COLO668 (cell line): Measurements from ENCODE around the gene PCNX4.
A peak's percentile ranks its signal among the peaks of the same experiment; 100 is the strongest.

Experiments
- DNase-seq: peaks from one replicate; lab custom pipeline; 2025; ENCODE audit not compliant: unreplicated experiment; lab: John Stamatoyannopoulos, UW

PCNX4 gene

GRCh38 chr14:60171690-60172089, 80.0 kb downstream of the PCNX4 start:
- no peak for DNase-seq

GRCh38 chr14:60174352-60175254, 82.9 kb downstream of the PCNX4 start:
- DNase-seq = no peak

- DNase-seq = no peak
Measured at GRCh38 chr14:60175255-60175902, 83.7 kb downstream of the PCNX4 start.

GRCh38 chr14:60178164-60178563, 86.4 kb downstream of the PCNX4 start:
- no peak for DNase-seq

- no peak for DNase-seq
Measured at GRCh38 chr14:60178820-60179219, 87.1 kb downstream of the PCNX4 start.

- DNase-seq = no peak
Measured at GRCh38 chr14:60179431-60179869, 87.7 kb downstream of the PCNX4 start.

GRCh38 chr14:60183138-60183537, 91.4 kb downstream of the PCNX4 start:
- DNase-seq = no peak

GRCh38 chr14:60183741-60184140, 92.0 kb downstream of the PCNX4 start:
- DNase-seq = no peak

- no peak for DNase-seq
Measured at GRCh38 chr14:60184146-60184904, 92.6 kb downstream of the PCNX4 start.

- DNase-seq = no peak
Measured at GRCh38 chr14:60184905-60185555, 93.3 kb downstream of the PCNX4 start.

- no peak for DNase-seq
Measured at GRCh38 chr14:60188115-60188514, 96.4 kb downstream of the PCNX4 start.

- no peak for DNase-seq
Measured at GRCh38 chr14:60188696-60189095, 97.0 kb downstream of the PCNX4 start.

- DNase-seq = no peak
Measured at GRCh38 chr14:60189923-60190840, 98.5 kb downstream of the PCNX4 start.

GRCh38 chr14:60195179-60195810, 103.6 kb downstream of the PCNX4 start:
- DNase-seq = no peak

- no peak for DNase-seq
Measured at GRCh38 chr14:60196291-60196690, 104.6 kb downstream of the PCNX4 start.

- no peak for DNase-seq
Measured at GRCh38 chr14:60197629-60198303, 106.0 kb downstream of the PCNX4 start.

GRCh38 chr14:60199321-60199720, 107.6 kb downstream of the PCNX4 start:
- DNase-seq = no peak

GRCh38 chr14:60204104-60204842, 112.5 kb downstream of the PCNX4 start:
- peak; percentile 75 for DNase-seq
